Measurements from ENCODE around the gene PCDH10. TPM values are rescaled to one million over a fixed set of nuclear protein-coding genes. Genes with fewer than 3 reads are reported as not detected.
"Not testable (repeated sequence)": the region's sequence is repeated elsewhere in the genome, so short reads cannot be mapped to it uniquely, and the experiment has no call there.

PCDH10 gene
- total RNA-seq, 2 donors from 2014 or later = 0.32 to 0.39 TPM

- intact Hi-C loops (cut with DNase I) = no loop called here
- DNase-seq (no peak), ATAC-seq (no peak)
These were observed 40.0 kb downstream of the PCDH10 start for GRCh38 chr4:133189147-133189517.

- DNase-seq (no peak), ATAC-seq (no peak)
- intact Hi-C loops (cut with DNase I) = no loop called here
These were observed 41.0 kb downstream of the PCDH10 start for GRCh38 chr4:133190098-133190497.

DNA sequence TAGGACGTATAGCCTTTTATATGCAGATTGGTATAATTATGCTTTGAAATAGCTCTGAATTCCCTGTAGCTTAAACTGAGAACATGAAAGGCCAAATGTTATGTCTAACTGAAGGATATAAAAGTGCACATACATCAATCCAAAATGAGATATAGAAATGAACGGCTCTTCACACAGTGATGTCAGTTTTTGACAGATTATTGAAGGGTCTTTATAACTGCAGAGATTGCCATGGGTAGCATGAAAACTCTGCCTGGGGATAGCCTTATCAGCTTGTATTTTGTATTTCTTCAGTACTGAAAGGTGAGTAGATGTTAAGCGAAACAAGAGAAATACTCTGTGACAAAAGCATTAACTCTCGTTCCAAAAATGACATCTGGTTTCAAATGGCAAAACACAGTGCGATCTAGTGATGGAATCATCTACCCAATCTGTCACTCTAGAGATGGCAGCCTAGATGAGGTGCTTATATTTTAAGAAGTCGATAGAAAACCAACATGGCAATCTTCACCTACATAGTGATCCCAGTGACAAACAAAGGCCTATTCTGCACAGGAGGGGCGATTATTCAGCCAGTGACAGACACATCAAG is 59.7 kb downstream of the PCDH10 start:
- ATAC-seq = no peak
- intact Hi-C loops (cut with DNase I) = no loop called here

DNA sequence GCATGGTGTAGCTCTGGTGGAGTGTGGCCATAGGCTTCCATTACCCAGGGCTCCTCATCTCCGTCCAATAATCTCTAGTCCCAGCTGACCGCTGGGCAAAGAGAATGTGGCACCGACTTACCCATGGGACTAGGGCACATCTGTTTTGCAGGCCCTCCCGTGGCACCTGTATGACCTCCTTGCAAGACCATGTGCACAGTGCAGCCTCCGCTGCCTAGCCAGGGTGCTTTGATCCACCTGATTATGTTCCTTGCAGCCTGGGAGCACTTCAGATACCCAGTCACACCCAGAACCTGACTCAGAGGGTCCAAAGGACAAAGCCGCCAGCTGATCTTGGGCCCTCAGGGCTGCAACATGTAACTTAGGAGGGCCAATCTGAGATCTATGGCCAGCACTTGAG is 84.8 kb downstream of the PCDH10 start:
- intact Hi-C loops (cut with DNase I) = no loop called here
- ATAC-seq = no peak
- DNase-seq = no peak

More for the DNA sequence above, 59.7 kb downstream of the PCDH10 start:
- no peak for DNase-seq

GRCh38 chr4:133240451-133240850 is 91.4 kb downstream of the PCDH10 start:
- ATAC-seq; intact Hi-C loops (cut with DNase I); DNase-seq: not testable (repeated sequence)
